Measurements from ENCODE around the gene IRS2. TPM values are rescaled to one million over a fixed set of nuclear protein-coding genes. Genes with fewer than 3 reads are reported as not detected.

The IRS2 gene
- total RNA-seq, 1 experiment from 2014 or later: 9.2 TPM

DNA sequence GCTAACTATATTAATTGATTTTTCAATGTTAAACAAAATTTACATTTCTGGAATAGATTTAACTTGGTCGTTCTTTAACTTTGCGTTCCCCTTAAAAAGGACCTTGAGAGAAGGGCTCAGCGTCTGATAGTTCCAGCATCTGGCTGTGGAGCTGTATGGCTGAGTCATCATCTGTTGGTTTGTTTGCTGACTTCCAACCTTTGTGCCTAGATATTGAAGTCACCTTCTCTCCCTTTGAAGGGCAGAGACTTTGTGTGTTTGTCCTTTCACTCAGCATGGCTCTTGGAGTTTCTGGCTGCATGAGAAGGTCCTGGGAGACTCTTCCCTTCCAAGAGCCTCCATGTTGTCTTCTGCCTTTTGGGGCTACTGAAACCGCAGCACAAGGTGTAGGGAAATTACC is 16.6 kb upstream of the IRS2 start:
- ChIA-PET CTCF (no interaction called here), POLR2A (no interaction called here), RAD21 (ENCODE audit: low non-redundant PET in 1 of 2, low total read pairs in 2 of 2, uncharacterized antibody in 2 of 2, unreplicated experiment in 2 of 2) (no interaction called here)
- Histone ChIP-seq H3K27me3 (ENCODE audit: insufficient read depth, low read length) (no peaks in the 10 kb centered on the region), H3K9me3 (ENCODE audit: control insufficient read depth in 1 of 2, insufficient read depth in 1 of 2, low read depth in 1 of 2, low read length in 2 of 2) (no peaks in the 10 kb centered on the region), H3K79me2 (ENCODE audit: insufficient read depth, low read length) (no peaks in the 10 kb centered on the region), H3K4me2 (ENCODE audit: low read length) (no peak overlapping the region), H4K20me1 (ENCODE audit: insufficient read depth) (no peaks in the 10 kb centered on the region), H3K9me2 (ENCODE audit: insufficient read depth) (no peaks in the 10 kb centered on the region), H3K36me3 (ENCODE audit: control insufficient read depth in 1 of 2, insufficient read depth in 2 of 2, low read length in 2 of 2) (no peaks in the 10 kb centered on the region), H3K4me1 (ENCODE audit: control insufficient read depth in 1 of 2, insufficient read depth in 2 of 2, low read length in 2 of 2) (no peaks in the 10 kb centered on the region), H3K4me3 (replicated peaks in 1 of 2; ENCODE audit: low read depth in 1 of 2, low read length in 2 of 2) (no peak overlapping the region), H3K27ac (ENCODE audit: low read depth, low read length) (no peak overlapping the region), H2AFZ (ENCODE audit: low read depth, low read length, poor library complexity, severe bottlenecking) (no peak overlapping the region), H3K9ac (ENCODE audit: low read length) (no peak overlapping the region)
- TF ChIP-seq RAD21 (IDR thresholded peaks at IDR 0.05; ENCODE audit: low read depth): no peak
- no peak for TF ChIP-seq CEBPB (IDR thresholded peaks at IDR 0.05; ENCODE audit: low read depth)
- no peak for TF ChIP-seq SRF (IDR thresholded peaks at IDR 0.05; ENCODE audit: low read depth)
- TF ChIP-seq EZH2 (IDR thresholded peaks at IDR 0.05): no peak
- no peak for TF ChIP-seq SP1 (IDR thresholded peaks at IDR 0.05; ENCODE audit: low read depth)
- no peak for TF ChIP-seq CBX3 (IDR thresholded peaks at IDR 0.05; ENCODE audit: low read depth)
- TF ChIP-seq YY1 (IDR thresholded peaks at IDR 0.05; ENCODE audit: extremely low read depth, insufficient replicate concordance, low read depth, low read length): no peak
- TF ChIP-seq ZFX (IDR thresholded peaks at IDR 0.05): no peak
- TF ChIP-seq SIN3A (IDR thresholded peaks at IDR 0.05; ENCODE audit: low read depth): no peak
- TF ChIP-seq, protein P1, sequence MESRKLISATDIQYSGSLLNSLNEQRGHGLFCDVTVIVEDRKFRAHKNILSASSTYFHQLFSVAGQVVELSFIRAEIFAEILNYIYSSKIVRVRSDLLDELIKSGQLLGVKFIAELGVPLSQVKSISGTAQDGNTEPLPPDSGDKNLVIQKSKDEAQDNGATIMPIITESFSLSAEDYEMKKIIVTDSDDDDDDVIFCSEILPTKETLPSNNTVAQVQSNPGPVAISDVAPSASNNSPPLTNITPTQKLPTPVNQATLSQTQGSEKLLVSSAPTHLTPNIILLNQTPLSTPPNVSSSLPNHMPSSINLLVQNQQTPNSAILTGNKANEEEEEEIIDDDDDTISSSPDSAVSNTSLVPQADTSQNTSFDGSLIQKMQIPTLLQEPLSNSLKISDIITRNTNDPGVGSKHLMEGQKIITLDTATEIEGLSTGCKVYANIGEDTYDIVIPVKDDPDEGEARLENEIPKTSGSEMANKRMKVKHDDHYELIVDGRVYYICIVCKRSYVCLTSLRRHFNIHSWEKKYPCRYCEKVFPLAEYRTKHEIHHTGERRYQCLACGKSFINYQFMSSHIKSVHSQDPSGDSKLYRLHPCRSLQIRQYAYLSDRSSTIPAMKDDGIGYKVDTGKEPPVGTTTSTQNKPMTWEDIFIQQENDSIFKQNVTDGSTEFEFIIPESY (IDR thresholded peaks at IDR 0.05; ENCODE audit: extremely low read depth, insufficient replicate concordance, low read length): no peak
- TF ChIP-seq ELF1 (IDR thresholded peaks at IDR 0.05; ENCODE audit: borderline replicate concordance, low read depth): no peak
- TF ChIP-seq FOSL1 (IDR thresholded peaks at IDR 0.05; ENCODE audit: low read depth): no peak
- TF ChIP-seq REST (IDR thresholded peaks at IDR 0.05; ENCODE audit: low read depth): no peak
- DNase-seq (ENCODE audit: low read depth, low spot score) (no peak), ATAC-seq (no peak)
- no TSS peak for BruUV-seq (replicated peaks)
- intact Hi-C loops (cut with micrococcal nuclease): no loop called here
